Breast epithelium (tissue), 3 donors: ENCODE measurements around the gene SS18L1.

Experiments
- CTCF ChIP-seq, 3 donors: fragments of 450-650 bp; IDR thresholded peaks; one replicate each; pipeline ENCODE4 v1.5.1; 2016 to 2017; ENCODE audit warnings: antibody characterized with exemption in 3 of 3, mild to moderate bottlenecking in 3 of 3, moderate library complexity in 3 of 3
- POLR2A ChIP-seq: fragments of 450-650 bp; IDR thresholded peaks from one replicate; pipeline ENCODE4 v1.6.1; 2016; ENCODE audit warnings: antibody characterized with exemption, mild to moderate bottlenecking, moderate library complexity
- POLR2AphosphoS5 ChIP-seq, 3 donors: sonication (generic); formaldehyde crosslinking; IDR thresholded peaks; one replicate each; pipeline ENCODE4 v1.6.1; 2017; ENCODE audit warnings: antibody characterized with exemption in 3 of 3

DNA sequence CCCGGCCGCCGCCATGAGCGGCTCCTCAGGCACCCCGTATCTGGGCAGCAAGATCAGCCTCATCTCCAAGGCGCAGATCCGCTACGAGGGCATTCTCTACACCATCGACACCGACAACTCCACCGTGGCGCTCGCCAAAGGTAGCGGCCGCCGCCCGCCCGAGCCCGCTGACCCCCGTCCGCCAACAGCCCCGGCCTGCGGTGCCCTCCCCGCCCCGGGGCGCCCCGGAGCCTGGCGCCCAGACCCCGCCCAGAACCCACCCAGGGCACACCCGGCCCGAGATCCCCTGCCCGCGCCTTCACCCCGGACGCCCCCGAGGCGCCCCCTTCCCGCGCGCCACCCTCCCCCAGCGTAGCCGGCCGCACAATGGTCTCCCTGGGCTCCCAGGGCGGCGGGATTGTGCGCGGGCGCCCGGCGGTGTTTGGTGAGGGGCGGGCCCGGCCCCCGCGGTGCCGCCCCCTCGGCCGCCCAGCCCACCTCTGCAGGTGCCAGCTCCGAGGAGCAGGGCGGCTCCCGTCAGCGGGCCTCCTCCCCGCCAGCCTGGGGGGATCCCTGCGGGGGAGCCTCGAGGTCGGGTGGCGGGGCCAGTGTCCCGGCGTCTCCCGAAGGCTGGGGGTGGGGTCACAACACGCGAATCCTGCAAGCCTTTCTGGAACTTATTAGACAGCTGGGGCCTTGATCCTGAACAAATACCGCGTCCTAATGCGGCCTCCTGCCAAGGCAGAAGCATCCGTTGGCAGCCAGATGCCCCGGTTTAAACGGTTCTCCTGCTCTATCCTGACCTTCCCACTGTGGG lies 20.7 kb upstream of the SS18L1 start:
- no peak for TF ChIP-seq CTCF (IDR thresholded peaks at IDR 0.05)
- no peak for TF ChIP-seq POLR2A
- no peak for TF ChIP-seq POLR2AphosphoS5 (IDR thresholded peaks at IDR 0.05)
